K562 (cell line): ENCODE data around the gene ZNF816. TPM values are rescaled to one million over a fixed set of nuclear protein-coding genes. Genes with fewer than 3 reads are reported as not detected.

Experiments
- ASH1L ChIP-seq: fragments of 450-650 bp; IDR thresholded peaks from 2 replicates; pipeline ENCODE4 v1.6.1; 2018; ENCODE audit warnings: borderline replicate concordance, mild to moderate bottlenecking, low read depth; ENCODE audit not compliant: partially characterized antibody
- CSDE1 ChIP-seq, 2 experiments: fragments of 450-650 bp; IDR thresholded peaks; 2 replicates each; pipeline ENCODE4 v1.6.1; 2016; ENCODE audit warnings: mild to moderate bottlenecking in 1 of 2
- DDX20 ChIP-seq: fragments of 450-650 bp; IDR thresholded peaks from 2 replicates; pipeline ENCODE4 v1.6.1; 2016; ENCODE audit warnings: missing genetic modification characterization, low read depth, mild to moderate bottlenecking, missing compliant biosample characterization, moderate library complexity
- FOXA1 ChIP-seq: fragments of 450-650 bp; IDR thresholded peaks from 2 replicates; pipeline ENCODE4 v1.6.1; 2016; ENCODE audit warnings: mild to moderate bottlenecking, borderline replicate concordance
- HNRNPLL ChIP-seq: fragments of 200-400 bp; formaldehyde crosslinking; IDR thresholded peaks from 2 replicates; pipeline ENCODE4 v1.6.1; 2017; ENCODE audit warnings: low read length, low read depth, mild to moderate bottlenecking; ENCODE audit not compliant: poor library complexity, severe bottlenecking
- HOXB6 ChIP-seq: fragments of 250-450 bp; sonication (Bioruptor Pico); IDR thresholded peaks from 2 replicates; pipeline ENCODE4 v1.5.1; 2022; ENCODE audit warnings: mild to moderate bottlenecking, borderline replicate concordance
- LARP7 ChIP-seq: fragments of 450-650 bp; IDR thresholded peaks from 2 replicates; pipeline ENCODE4 v1.6.1; 2016
- MLLT1 ChIP-seq, 2 experiments: fragments of 450-650 bp; IDR thresholded peaks; 2 replicates each; pipeline ENCODE4 v1.6.1; 2016
- NCOA1 ChIP-seq: fragments of 450-650 bp; IDR thresholded peaks from 2 replicates; pipeline ENCODE4 v1.6.1; 2016; ENCODE audit warnings: low read depth
- POLR2H ChIP-seq: IDR thresholded peaks from 2 replicates; pipeline ENCODE4 v1.6.1; 2016; ENCODE audit warnings: missing genetic modification characterization, low read depth, mild to moderate bottlenecking, control low read depth, missing compliant biosample characterization, moderate library complexity
- PRPF4 ChIP-seq: fragments of 200-400 bp; formaldehyde crosslinking; IDR thresholded peaks from one replicate; pipeline ENCODE4 v1.6.1; 2017; ENCODE audit warnings: low read length, low read depth, mild to moderate bottlenecking; ENCODE audit not compliant: insufficient read depth, poor library complexity, severe bottlenecking
- SMARCB1 ChIP-seq: IDR thresholded peaks from 2 replicates; pipeline ENCODE4 v1.6.1; 2011; ENCODE audit warnings: improper control_type of control experiment, low read depth; ENCODE audit not compliant: insufficient read length
- TCF3 ChIP-seq: sonication (generic); formaldehyde crosslinking; IDR thresholded peaks from 2 replicates; pipeline ENCODE4 v1.4.0; 2020; ENCODE audit warnings: mild to moderate bottlenecking, missing genetic modification reagents
- TCF7 ChIP-seq: sonication (generic); IDR thresholded peaks from 2 replicates; pipeline ENCODE4 v1.6.1; 2016; ENCODE audit warnings: antibody characterized with exemption, borderline replicate concordance
- TGIF2 ChIP-seq: sonication (generic); formaldehyde crosslinking; IDR thresholded peaks from 2 replicates; pipeline ENCODE4 v1.8.1; 2022; ENCODE audit warnings: mild to moderate bottlenecking, missing genetic modification reagents, moderate library complexity
- TSC22D4 ChIP-seq: fragments of 450-650 bp; IDR thresholded peaks from 2 replicates; pipeline ENCODE4 v1.6.1; 2016; ENCODE audit warnings: missing genetic modification characterization, missing biosample characterization, control low read depth
- ZBED1 ChIP-seq: IDR thresholded peaks from 2 replicates; pipeline ENCODE4 v1.6.1; 2014
- ZBTB9 ChIP-seq: fragments of 450-650 bp; formaldehyde crosslinking; IDR thresholded peaks from 2 replicates; pipeline ENCODE4 v1.4.0; 2020; ENCODE audit warnings: mild to moderate bottlenecking, moderate library complexity
- ZFP1 ChIP-seq: fragments of 450-650 bp; formaldehyde crosslinking; IDR thresholded peaks from 2 replicates; pipeline ENCODE4 v1.4.0; 2020; ENCODE audit warnings: mild to moderate bottlenecking, mixed read lengths
- ZFP91 ChIP-seq: sonication (generic); formaldehyde crosslinking; IDR thresholded peaks from 2 replicates; pipeline ENCODE4 v1.8.0; 2022; ENCODE audit warnings: mild to moderate bottlenecking, missing genetic modification reagents
- ZMIZ1 ChIP-seq, 2 experiments: fragments of 150-350 bp in 1 of 2; IDR thresholded peaks; 2 replicates each; pipeline ENCODE4 v1.6.1; 2012 to 2016; ENCODE audit warnings: low read depth in 2 of 2, low read length in 2 of 2, mild to moderate bottlenecking in 1 of 2, moderate library complexity in 1 of 2
- ZSCAN29 ChIP-seq: fragments of 450-650 bp; IDR thresholded peaks from 2 replicates; pipeline ENCODE4 v1.6.1; 2017
- polyA plus RNA-seq, 8 experiments: library from polyadenylated mRNA; depleted of rRNA in 4 of 8; stranded (reverse) in 5 of 8; unstranded in 3 of 8; fragments of >200 nt; fragmentation: Nextera tagmentation in 2 of 8; fragmentation: Illumina TruSeq in 1 of 8; extraction: Ambion mirVana in 2 of 8; extraction: Trizol in 1 of 8; gene quantifications; 2 replicates each; pipeline versions ENCODE4 v1.2.1 to v1.2.3, GENCODE V29; 2011 to 2014; ENCODE audit warnings: inconsistent platforms in 1 of 8, missing spikeins in 1 of 8
- total RNA-seq, 7 experiments: library from RNA; depleted of rRNA in 6 of 7; stranded (reverse); fragments of >200 nt in 6 of 7; fragmentation: Illumina TruSeq in 2 of 7; extraction: Trizol in 2 of 7; gene quantifications; 2 replicates each; pipeline versions ENCODE4 v1.2.1 to v1.2.3, GENCODE V29; 2011 to 2021; ENCODE audit warnings: low replicate concordance in 1 of 7

Gene ZNF816
- total and polyA plus RNA-seq, 9 of the 15 experiments (the other 6 are each of a cell fraction or from before 2014, with no cell fraction given), result 8.6 to 23.4 (median 13.0) TPM

- TF ChIP-seq ZFP91 (no peak), DDX20 (tag) (no peak), TSC22D4 (tag) (no peak), ZBTB9 (CRISPR knock-in tag) (no peak), HNRNPLL (no peak), NCOA1 (no peak), ZSCAN29 (no peak), PRPF4 (no peak), HOXB6 (no peak), LARP7 (no peak), CSDE1 (IDR thresholded peaks at IDR 0.05) (no peak), MLLT1 (IDR thresholded peaks at IDR 0.05) (no peak), TCF7 (no peak), ZFP1 (CRISPR knock-in tag) (no peak), TCF3 (0 out of 2 replicates have a peak, but pooled peaks have one; percentile 15), POLR2H (tag) (peak; percentile 79), FOXA1 (no peak), ZMIZ1 (IDR thresholded peaks at IDR 0.05; ENCODE audit: low read depth in 2 of 2, low read length in 2 of 2) (no peak), SMARCB1 (no peak), ZBED1 (no peak), ASH1L (peak; percentile 57), TGIF2 (CRISPR knock-in tag) (no peak)
Measured at GRCh38 chr19:52942386-52943133, 20.1 kb downstream of the ZNF816 start (continued).
